Kasumi-1 (cell line): Measurements from ENCODE around the gene ATP5MK.
A peak's percentile ranks its signal among the peaks of the same experiment; 100 is the strongest.
"Not testable (repeated sequence)": the region's sequence is repeated elsewhere in the genome, so short reads cannot be mapped to it uniquely, and the experiment has no call there.

Experiments
- DNase-seq, 2 experiments: peaks; one replicate each; lab custom pipeline; 2025; lab: John Stamatoyannopoulos, UW

The ATP5MK gene

DNA sequence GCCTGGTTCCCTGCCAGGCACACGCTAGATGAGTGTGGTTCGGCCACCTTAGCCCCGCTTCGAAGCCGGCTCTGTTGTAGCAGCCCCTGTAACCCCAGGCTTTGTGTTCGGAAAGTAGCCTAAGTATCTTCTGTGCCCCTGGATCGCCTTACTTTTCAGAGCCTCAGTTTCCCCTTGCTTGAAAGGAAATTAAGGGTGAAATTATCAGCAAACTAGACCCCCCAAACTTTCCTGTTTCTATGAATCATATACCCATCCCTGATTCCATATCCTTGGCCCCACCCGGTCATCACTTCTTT lies 463 bp upstream of the ATP5MK start:
- no peak for DNase-seq

GRCh38 chr10:103395754-103396066 lies 565 bp downstream of the ATP5MK start:
- no peak for DNase-seq

DNA sequence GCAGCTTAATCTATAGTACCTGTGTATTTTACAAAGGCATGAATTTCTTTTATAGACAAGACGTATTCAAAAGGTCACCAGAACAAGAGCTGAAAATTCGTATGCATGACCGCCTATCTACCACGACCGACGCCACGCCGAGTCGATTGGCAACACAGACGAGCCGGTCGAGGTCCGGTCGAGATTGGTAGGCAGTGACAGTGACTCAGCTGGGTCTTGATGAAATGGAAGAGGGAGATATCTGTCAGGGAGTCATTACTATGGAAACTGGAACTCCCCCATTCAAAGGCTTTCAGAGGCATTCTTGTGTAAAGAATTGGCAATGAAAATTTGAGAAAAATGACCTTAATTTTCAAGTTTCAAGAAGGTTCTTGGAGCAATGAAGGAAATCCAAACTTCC lies 2.1 kb downstream of the ATP5MK start:
- DNase-seq = no peak

DNA sequence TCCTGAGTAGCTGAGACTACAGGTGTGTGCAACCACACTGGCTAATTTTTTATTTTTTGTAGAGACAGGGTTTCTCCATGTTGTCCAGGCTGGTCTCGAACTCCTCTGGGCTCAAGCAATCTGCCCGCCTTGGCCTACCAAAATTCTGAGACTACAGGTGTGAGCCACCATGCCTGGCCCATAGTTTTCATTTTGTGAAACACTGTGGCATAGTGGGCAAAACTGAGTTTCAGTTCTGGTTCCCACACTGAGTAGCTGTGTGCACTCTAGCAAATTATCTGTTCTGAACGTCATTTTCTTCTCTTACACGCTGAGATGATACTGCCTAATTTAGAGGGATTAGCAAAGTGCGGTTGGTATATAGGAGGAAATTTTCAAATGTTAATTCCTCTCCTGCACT lies 13.5 kb downstream of the ATP5MK start:
- DNase-seq = no peak

- no peak for DNase-seq
Measured at GRCh38 chr10:103374263-103374662, 22.0 kb downstream of the ATP5MK start.

DNA sequence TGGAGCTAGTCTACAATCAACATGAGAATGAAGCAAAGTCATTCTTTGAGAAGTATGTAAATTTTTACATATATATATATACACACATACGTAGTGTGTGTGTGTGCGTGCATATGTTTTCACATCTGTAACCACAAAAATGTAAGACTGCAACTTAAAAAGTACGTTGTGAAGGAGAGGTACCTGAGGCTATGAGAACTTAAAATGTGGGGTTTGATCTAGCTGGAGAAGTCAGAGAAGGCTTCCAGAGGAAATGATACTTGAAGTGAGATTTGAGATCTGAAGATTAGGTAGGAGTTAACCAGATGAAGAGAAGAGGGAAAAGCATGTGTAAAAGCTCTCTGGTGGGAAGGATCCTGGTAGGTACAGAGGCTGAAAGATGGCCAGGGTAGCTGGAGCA lies 22.7 kb downstream of the ATP5MK start:
- DNase-seq = no peak

- DNase-seq = peak; percentile 100
Measured at GRCh38 chr10:103367782-103368518, 28.3 kb downstream of the ATP5MK start, which contains the start of gene TAF5. Gene TAF5, plus strand, starts transcription at chr10:103367976. Its CDS starts 14 bp downstream, at chr10:103367990.

DNA sequence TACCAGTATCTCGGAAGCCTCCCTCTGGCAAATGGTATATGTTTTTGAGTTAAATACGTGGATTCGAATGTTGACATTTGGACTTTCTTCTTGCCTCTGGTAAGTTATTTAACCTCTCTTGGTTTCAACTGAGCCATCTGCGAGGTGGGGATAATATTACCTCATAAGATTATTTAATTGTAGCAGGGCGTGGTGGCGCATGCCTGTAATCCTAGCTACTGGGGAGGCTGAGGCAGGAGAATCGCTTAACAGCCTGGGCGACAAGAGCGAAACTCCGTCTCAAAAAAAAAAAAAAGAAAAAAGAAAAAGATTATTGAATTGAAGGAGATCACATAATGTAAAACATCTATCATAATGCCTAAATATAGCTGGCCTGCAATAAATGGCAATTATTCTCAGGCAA lies 28.9 kb downstream of the ATP5MK start:
- no peak for DNase-seq

GRCh38 chr10:103360791-103361190 lies 35.5 kb downstream of the ATP5MK start:
- not testable (repeated sequence) for DNase-seq

DNA sequence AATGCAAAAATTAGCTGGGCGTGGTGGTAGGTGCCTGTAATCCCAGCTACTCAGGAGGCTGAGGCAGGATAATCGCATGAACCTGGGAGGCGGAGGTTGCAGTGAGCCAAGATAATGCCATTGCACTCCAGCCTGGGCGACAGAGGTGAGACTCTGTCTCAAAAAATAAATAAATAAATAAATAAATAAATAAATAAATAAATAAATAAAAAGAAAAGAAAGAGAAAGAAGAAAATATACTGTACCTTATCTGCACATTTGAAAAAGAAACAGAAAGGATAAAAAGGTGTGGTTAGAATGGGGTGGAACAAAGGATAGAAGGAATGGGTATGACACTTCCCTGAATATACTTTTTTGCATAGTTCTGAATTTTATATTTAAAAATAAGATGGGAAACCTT lies 36.8 kb downstream of the ATP5MK start:
- not testable (repeated sequence) for DNase-seq

- no peak for DNase-seq
Measured at GRCh38 chr10:103355906-103356599, 40.2 kb downstream of the ATP5MK start.

- DNase-seq = not testable (repeated sequence)
Measured at GRCh38 chr10:103354567-103354966, 41.7 kb downstream of the ATP5MK start.

GRCh38 chr10:103353281-103353680 lies 43.0 kb downstream of the ATP5MK start:
- DNase-seq = peak; percentile 68 to 83

DNA sequence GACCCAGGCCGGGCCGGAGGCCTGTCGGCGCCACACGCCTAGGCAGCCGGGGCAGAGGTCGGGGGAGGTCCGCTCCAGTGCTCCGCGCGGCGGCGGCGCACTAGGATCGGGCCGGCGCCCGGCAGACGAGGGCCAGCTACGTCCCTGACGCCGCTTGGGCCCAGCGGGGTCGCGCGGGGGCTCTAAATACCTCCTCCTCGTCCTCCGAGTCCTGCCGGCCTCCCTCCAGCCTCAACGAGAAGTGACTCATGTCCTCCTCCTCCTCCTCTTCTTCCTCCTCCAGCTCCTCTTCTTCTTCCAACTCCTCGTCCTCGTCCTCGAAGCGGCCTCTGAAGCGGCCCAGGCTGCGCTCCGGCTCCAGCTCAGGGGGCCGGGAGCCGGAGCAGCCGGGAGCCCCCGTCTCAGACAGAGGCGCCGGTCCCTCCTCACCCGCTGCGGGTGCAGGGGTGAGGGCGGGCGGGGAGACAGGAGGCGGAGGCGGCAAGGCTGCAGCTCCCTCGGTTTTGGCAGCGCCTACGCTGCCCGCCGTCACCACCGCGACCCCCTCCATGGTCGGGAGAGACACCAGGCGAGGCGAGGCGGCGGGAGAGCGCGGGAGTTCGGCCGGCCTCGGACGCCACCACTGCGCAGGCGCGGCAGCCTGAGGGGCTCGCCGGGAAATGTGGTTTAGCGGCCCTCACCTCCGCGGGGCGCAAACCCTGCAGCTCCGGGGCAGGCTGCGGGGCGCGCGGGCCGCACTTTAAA lies 45.6 kb downstream of the ATP5MK start, which contains the start of gene PCGF6:
Gene PCGF6 (minus strand): TSS at position 624 of the 744 bp plus-strand sequence. CDS start 74 bp downstream, at position 550.
- DNase-seq = peak; percentile 85 to 88

GRCh38 chr10:103350175-103350516 lies 46.1 kb downstream of the ATP5MK start:
- peak in 1 of 2 experiments; percentile 19 for DNase-seq
